Muscle of back (tissue), 11 donors: ENCODE measurements around the gene SLC6A19. TPM values are rescaled to one million over a fixed set of nuclear protein-coding genes. Genes with fewer than 3 reads are reported as not detected.

ENCODE experiments used
- DNase-seq, 3 donors: peaks; one replicate each; pipeline versions ENCODE4 v3.0.0 to v3.0.0-alpha.2; 2013
- polyA plus RNA-seq, 10 donors: library from polyadenylated mRNA; unstranded; fragments of 120-200 nt; gene quantifications; one replicate each; pipeline ENCODE4 v1.2.1, GENCODE V29; 2013; ENCODE audit not compliant: insufficient read length in 10 of 10

Gene SLC6A19
- polyA plus RNA-seq, 10 donors: 0.03 to 0.17 (median 0.10) TPM; not detected in 6

GRCh38 chr5:1179383-1179715 lies 22.0 kb upstream of the SLC6A19 start:
- DNase-seq: no peak

GRCh38 chr5:1180096-1180495 lies 21.3 kb upstream of the SLC6A19 start:
- no peak for DNase-seq

- no peak for DNase-seq
Observed at GRCh38 chr5:1180841-1181271, 20.5 kb upstream of the SLC6A19 start.

GRCh38 chr5:1181451-1182359 lies 19.7 kb upstream of the SLC6A19 start:
- no peak for DNase-seq

GRCh38 chr5:1182360-1182632 lies 19.1 kb upstream of the SLC6A19 start:
- no peak for DNase-seq

- no peak for DNase-seq
Observed at GRCh38 chr5:1182633-1183423, 18.6 kb upstream of the SLC6A19 start.

GRCh38 chr5:1183424-1184162 lies 17.8 kb upstream of the SLC6A19 start:
- DNase-seq: no peak

GRCh38 chr5:1184163-1184470 lies 17.3 kb upstream of the SLC6A19 start:
- DNase-seq: no peak

- no peak for DNase-seq
Observed at GRCh38 chr5:1184481-1184880, 16.9 kb upstream of the SLC6A19 start.

- no peak for DNase-seq
Observed at GRCh38 chr5:1185038-1185627, 16.3 kb upstream of the SLC6A19 start.

- no peak for DNase-seq
Observed at GRCh38 chr5:1185629-1186350, 15.6 kb upstream of the SLC6A19 start.

- DNase-seq: no peak
Observed at GRCh38 chr5:1186351-1187233, 14.8 kb upstream of the SLC6A19 start.

GRCh38 chr5:1187234-1187949 lies 14.0 kb upstream of the SLC6A19 start:
- no peak for DNase-seq

GRCh38 chr5:1187950-1188334 lies 13.5 kb upstream of the SLC6A19 start:
- no peak for DNase-seq

- DNase-seq: no peak
Observed at GRCh38 chr5:1188464-1188863, 12.9 kb upstream of the SLC6A19 start.

- DNase-seq: no peak
Observed at GRCh38 chr5:1189269-1189668, 12.1 kb upstream of the SLC6A19 start.

GRCh38 chr5:1190278-1190677 lies 11.1 kb upstream of the SLC6A19 start:
- DNase-seq: no peak

GRCh38 chr5:1190837-1191239 lies 10.6 kb upstream of the SLC6A19 start:
- no peak for DNase-seq

- no peak for DNase-seq
Observed at GRCh38 chr5:1192971-1193590, 8.3 kb upstream of the SLC6A19 start.

- DNase-seq: no peak
Observed at GRCh38 chr5:1193591-1193985, 7.8 kb upstream of the SLC6A19 start.
